HG02973 (cell line): ENCODE results near the gene SLC43A3.
"Not testable (repeated sequence)": the region's sequence is repeated elsewhere in the genome, so short reads cannot be mapped to it uniquely, and the experiment has no call there.

Experiments
- ATAC-seq: cut with Tn5 transposase; IDR thresholded peaks from one replicate; pipeline ENCODE4 v1.9.1; 2021; ENCODE audit warnings: moderate library complexity; ENCODE audit not compliant: unreplicated experiment

SLC43A3 gene

GRCh38 chr11:57387289-57388030, 39.5 kb downstream of the SLC43A3 start:
- ATAC-seq: no peak

DNA sequence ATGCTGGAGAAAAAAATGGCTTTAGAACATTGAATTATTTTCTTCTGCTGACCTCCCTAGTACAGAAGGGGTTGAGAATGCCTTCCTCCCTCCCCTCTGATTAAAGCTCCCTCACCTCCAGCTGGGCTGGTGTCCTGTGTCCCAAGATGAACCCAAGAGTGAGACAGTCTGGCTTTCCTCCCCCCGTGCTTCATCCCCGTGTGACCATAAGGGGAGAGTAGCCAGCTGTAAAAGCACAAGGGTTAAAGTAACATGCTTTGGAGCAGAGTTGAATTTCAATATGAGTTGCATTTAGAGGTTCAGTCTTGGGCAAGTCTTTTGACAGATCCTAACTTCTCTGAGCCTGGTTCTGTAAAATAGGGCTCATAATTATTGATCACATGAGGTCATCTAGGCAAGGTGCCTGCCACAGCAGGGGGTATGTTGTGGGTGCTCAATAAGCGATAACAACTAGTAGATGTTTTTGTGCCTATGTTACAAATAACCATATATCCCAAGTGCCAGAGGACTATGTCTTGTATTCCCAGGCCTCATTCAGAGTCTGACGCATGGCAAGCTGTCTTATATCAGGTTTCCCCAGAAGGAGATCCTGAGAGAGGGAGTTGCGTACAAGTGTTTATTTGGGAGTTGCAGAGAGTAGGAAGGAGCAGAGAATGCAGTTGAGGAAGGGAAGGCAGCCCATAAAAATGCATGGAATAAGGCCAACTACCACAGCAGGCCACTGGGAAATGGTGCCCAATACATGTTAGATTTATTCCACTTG, 40.6 kb downstream of the SLC43A3 start:
- no peak for ATAC-seq

DNA sequence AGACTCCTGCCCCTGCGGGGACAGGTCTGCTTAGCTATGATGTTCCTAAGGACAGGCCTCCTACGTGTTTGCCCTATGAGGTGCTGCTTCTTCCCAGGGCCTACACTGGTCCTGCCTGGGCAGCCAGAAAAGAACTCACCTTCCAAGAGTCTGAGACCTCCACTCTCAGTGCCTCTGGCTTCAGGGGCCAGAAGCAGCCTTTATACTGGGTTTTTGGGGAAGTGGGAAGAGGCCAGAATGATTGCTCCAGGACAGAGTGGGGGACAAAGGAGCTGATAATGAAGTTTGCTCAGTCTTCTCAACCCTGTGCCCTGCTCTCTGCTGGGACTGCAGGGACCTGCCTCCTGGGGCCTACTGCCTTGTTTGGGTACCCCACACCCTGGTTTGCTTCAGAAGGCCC, 45.9 kb downstream of the SLC43A3 start, which contains the start of gene PRG3:
PRG3 (minus strand) TSS at position 176 of the 400 bp plus-strand sequence. CDS start 442 bp downstream, outside the sequence.
- ATAC-seq: no peak

DNA sequence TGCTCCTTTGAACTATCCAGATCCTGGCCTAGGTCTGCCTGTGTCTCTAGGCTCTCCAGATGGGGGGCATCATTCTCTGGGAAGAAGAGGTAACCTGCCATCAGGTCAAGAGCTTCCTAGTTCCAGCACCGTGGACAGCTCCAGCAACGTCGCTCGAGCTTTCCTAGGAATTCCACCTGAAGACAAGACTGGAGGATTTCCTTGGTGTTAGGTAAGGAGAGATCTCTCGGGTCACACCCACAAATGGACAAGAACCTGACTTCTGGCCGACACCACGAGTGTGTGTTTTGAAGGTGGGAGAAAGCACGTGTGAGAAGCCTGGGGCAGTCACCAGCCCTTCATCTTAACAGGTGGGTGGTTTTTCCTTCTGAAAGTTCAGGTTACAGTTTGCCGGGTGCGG, 47.2 kb downstream of the SLC43A3 start:
- ATAC-seq: no peak

GRCh38 chr11:57378186-57378585, 48.7 kb downstream of the SLC43A3 start:
- ATAC-seq: no peak

DNA sequence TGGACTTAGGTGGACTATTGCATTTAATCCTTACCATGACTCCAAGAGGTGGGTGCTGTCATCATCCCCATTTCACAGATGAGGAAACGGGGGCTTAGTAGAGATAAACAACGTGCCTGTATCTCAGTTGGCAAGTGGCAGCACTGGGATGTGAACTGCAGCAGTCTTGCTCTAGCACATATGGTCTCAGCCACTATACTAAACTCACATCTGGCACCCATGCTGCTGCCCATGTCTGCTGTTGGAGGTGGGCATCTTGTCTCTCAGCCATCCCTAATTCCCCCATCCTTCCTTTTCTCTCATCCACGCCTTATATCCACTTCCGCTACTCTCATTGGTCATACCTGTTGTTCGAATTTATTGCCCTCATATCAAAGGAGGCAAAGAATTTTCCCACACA, 49.8 kb downstream of the SLC43A3 start:
- ATAC-seq: no peak

DNA sequence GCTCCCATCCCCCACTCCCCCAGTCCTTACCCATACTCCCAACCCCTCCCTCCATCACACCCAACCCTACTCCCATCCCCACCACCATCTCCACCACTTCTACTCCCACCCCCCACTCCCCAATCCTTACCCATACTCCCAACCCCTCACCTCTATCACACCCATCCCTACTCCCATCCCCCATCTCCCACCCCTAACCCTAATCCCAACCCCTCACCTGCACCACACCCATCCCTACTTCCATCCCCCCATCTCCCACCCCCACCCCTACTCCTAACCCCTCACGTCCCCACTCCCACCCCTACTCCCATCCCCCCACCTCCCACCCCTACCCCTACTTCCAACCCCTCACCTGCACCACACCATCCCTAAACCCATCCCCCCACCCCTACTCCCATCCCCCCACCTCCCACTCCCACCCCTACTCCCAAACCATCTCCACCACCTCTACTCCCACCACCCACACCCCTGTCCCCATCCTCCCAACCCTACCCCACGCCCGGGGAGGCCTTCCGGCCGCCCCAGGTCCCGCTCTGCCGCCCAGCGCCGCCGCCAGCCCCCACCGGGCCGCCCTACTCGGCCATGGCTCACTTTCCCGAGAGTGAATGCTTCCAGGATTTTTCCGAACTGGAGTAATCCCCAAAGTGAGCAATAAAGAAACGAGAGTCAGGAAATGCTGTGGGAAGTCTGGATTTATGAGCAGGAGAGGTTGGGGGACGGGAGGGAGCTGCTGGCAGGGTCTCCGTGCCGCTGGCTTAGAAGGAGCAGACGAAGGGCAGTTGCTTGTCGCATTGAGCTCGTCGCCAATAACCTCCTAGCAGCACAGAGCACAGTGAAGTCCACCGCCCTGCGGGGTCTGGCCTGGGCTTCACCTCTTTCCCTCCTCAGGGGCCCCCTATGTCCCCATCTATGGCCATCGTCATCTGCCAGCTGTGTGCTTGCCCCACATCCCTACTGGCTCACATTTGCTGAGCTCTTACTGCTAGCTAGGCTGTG, 50.5 kb downstream of the SLC43A3 start:
- ATAC-seq: no peak

GRCh38 chr11:57375490-57375889, 51.4 kb downstream of the SLC43A3 start:
- ATAC-seq: no peak

- no peak for ATAC-seq
Measured at GRCh38 chr11:57374966-57375365, 52.0 kb downstream of the SLC43A3 start.

DNA sequence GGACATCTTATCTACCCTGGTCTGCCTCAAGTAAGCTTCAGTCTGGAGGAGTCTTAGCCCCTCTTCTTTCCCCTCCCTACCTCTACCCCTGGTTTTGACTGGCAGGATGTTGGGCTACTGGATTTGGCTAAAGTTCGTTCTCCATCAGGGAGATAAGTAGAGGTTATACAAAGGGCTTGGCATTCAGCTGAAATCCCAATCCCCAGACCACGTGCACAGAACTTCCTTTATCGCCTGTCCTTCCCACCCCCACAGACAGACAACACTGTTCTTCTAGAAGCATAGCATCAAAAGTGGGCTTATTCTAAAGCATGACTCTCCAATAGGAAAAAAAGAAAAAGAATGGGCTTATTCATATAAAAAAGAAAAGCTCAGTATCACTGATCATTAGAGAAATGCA, 53.8 kb downstream of the SLC43A3 start:
- ATAC-seq: no peak

DNA sequence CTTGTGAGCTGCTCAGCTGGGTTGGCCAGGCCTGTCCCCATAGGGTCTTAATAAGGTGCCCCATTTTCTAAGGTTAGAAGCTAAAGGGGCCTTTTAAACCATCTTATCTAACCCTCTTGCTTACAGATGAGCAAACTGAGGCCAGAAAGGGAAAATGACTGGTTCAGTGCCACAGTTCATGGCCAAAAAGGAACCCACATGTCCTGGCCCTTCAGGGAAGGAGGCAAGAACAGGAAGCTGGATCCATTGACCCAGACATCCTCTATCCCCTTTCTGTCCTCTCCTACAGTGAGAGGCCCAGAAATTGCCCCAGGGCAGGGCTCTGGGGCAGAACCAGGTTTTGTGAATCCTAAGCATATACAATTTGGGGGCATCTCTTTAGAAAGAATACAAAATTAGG, 56.0 kb downstream of the SLC43A3 start:
- ATAC-seq: no peak

GRCh38 chr11:57370251-57370650, 56.7 kb downstream of the SLC43A3 start:
- no peak for ATAC-seq

DNA sequence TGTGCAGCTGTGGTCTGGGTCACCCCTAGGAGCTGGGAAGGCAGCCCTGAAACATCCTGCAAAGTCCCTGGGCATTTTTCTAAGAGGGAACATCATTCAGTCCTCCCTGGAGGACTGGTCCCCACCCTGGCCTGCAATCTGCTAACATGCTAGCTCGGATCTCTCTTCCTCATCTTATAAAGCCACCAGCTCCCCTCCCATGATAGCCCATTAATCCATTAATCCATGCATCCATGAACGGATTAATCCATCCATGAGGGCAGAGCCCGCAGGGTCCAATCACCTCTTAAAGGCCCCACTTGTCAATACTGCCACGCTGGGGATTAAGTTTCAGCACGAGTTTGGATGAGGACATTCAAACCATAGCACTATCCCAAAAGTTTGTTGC, 58.1 kb downstream of the SLC43A3 start:
- no peak for ATAC-seq

GRCh38 chr11:57368106-57368844, 58.6 kb downstream of the SLC43A3 start:
- no peak for ATAC-seq

- ATAC-seq: no peak
Measured at GRCh38 chr11:57364851-57365660, 61.9 kb downstream of the SLC43A3 start.

DNA sequence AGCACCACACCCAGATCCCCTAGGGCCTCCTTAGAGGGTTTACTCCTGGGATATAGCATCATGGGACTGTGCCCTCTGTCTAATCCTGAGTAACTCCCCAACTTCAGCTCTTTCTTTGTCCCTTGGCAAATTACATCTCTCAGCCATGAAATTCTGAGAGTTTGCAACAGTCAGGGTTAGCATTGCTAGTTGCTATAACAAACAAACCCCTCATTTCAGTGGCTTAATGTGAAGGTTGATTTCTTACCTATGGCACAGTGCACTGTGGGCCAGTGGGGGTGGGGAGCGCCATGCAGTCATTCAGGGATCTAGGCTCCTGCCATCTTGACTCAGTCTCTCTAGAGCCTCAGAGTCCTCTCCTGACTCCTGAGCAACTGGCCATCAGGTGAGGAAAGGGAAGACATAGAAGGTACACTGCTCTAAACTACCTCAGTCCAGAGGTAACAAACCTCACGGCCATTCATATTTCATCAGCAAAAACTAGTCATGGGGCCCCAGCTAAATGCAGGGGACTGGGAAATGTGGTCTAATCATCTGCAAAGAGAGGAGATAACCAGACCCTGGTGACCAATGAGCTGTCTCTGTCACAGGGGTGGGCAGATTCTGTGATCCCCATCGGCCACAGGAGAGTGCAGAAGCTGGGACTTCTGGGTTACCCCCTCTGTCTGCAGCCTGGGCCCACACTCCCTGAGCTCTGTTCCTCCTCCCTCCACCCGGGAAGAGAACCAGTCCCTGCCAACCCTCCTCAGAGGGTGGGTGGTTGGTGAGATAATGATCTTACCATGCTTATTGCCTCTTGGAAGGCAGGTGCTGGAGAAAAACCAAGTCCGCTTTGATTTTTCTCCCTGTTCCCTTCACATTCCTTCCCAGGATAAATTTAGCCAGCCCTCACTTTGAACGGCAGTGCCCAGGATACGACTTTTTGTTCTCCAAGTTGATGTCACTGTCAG, 63.5 kb downstream of the SLC43A3 start:
- ATAC-seq: no peak

DNA sequence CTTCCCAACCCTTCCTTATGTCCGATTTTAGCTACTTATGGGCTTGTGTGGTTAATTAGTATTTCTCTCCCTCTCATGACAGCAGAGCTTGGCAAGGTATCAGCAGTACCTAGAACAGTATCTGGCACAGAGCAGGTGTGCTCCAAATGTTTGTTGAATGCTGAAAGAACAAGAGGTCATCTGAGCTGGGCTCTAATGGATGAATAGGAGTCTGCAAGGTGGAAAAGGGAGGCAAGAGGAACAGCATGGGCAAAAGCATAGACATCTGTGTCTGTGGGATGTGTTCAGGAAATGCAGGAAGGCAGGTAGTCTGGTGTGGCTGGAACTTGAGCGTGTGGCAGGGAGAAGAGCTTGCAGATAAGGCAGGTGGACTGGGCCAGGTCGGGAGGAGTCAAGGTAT, 65.0 kb downstream of the SLC43A3 start:
- ATAC-seq: no peak

DNA sequence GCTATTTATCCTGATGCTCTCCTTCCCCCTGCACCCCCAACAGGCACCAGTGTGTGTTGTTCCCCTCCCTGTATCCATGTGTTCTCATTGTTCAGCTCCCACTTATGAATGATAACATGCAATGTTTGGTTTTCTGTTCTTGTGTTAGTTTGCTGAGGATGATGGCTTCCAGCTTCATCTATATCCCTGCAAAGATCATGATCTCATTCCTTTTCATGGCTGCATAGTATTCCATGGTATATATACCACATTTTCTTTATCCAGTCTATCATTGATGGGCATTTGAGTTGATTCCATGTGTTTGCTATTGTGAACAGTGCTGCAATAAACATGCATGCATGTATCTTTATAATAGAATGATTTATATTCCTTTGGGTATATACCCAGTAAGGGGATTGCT, 65.5 kb downstream of the SLC43A3 start:
- not testable (repeated sequence) for ATAC-seq
